Activated CD4-positive, CD25-positive, alpha-beta regulatory T cell treated with anti-CD3 and anti-CD28 coated beads, Interleukin-2, amount 50 U/mL, for 16 hours (primary cell): ENCODE results near the gene C19orf33.

ENCODE experiments used
- DNase-seq: peaks from one replicate; pipeline ENCODE4 v3.0.0-alpha.2; 2020; ENCODE audit warnings: low read depth, low spot score

The C19orf33 gene

GRCh38 chr19:38308926-38309614 is 5.0 kb downstream of the C19orf33 start:
- no peak for DNase-seq

- no peak for DNase-seq
Observed at GRCh38 chr19:38309615-38310278, 5.7 kb downstream of the C19orf33 start.

DNA sequence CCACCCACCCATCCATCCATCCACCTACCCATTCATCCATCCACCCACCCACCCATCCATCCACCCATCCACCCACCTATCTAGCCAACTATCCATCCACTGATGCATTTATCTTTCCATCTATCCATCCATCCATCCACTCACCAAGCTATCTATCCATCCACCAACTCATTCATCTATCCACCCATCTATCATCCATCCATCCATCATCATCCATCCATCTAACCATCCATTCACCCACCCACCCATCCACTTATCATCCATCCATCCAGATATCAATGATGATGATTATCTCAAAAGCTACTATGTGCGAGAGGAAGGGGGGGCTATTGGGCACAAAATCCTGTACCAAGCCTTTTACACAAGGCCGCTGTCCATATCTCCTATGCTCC is 6.2 kb downstream of the C19orf33 start:
- no peak for DNase-seq

GRCh38 chr19:38310986-38311385 is 6.9 kb downstream of the C19orf33 start:
- no peak for DNase-seq

DNA sequence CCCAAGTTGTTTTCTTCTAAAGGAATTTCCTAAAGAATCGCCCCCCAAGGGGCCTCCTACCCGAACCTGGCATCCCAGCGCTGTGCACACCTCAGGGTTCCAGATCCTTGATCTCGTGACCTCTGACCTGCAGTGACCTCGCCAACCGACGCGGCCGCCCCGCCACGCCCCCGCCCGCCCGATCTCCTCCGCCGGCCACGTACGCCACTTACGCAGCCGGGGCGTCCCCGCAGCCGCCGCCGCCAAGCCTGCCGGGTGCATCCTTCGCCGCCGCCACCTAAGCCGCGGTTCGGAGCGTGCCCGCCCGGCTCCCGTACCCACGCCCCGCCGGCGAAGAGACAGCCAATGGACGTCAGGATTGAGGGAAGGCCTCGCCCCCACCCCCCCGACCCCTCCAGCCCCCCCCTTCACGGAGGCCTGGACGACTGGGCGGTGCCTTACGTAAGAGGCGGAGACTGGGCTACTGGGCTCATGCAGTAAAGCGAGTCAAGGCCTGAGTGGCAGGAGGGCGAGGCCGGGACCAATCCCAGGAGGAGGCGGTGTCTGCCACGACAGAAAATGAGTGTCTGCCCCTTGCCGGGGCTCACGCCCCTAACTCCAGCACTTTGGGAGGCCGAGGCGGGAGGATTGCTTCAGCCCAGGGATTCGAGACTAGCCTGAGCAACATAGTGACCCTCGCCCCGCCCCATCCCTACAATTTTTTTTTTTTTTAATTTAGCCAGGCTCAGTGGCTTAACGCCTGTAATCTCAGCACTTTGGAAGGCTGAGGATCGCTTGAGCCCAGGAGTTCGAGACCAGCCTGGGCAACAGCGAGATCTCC is 11.8 kb downstream of the C19orf33 start, which contains the start of gene YIF1B:
YIF1B (minus strand) TSS at position 291 of the 820 bp plus-strand sequence; CDS start at position 261, 30 bp downstream.
- DNase-seq = peak; percentile 92

DNA sequence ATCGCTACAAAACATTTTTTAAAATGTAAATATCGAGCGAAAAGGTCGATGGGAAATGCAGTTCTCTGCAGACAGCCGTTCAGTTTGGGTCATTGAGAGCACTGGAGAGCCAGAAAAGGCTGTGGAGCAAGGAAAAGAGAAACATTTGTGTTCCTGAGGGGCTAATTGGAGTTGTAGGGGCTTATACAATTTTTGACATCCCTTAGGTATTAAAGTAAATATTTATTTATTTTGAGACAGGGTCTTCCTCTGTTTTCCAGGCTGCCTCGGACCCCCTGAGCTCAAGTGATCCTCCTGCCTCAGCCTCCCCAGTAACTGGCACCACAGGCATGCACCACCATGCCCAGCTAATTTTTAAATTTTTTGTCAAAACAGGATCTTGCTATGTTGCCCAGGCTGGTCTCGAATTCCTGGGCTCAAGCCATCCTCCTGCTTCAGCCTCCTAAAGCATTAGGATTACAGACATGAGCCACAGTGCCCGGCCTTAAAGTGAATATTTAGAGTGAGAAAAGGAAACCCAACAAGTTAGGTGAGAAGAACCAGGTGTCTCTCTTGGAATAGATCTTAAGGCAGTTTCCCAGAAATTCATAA is 12.5 kb downstream of the C19orf33 start:
- no peak for DNase-seq

GRCh38 chr19:38317104-38317612 is 13.1 kb downstream of the C19orf33 start:
- no peak for DNase-seq

DNA sequence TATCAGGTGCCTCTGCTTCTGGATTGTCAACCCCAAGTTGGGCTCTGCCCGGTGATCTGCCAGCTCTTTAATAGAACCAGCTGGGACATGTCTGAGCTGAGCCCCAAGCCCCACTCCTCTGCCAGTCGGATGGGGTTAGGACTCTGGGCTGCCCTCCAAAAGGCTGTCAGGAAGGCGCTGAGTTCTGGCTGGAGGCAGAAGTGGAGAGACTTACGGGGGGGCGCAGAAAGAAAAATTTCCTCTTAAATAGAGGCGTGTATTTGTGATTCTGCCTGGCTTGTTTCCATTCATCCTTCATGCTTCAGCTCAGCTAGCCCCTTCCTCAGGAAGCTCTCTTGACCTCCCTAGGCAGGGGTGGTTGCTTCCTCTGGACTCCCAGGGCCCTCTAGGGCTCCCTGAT is 14.6 kb downstream of the C19orf33 start:
- DNase-seq = no peak

GRCh38 chr19:38319421-38320258 is 15.6 kb downstream of the C19orf33 start, which contains the start of gene KCNK6:
KCNK6 (plus strand) TSS chr19:38319845; CDS start chr19:38319951, 106 bp downstream.
- DNase-seq = no peak

DNA sequence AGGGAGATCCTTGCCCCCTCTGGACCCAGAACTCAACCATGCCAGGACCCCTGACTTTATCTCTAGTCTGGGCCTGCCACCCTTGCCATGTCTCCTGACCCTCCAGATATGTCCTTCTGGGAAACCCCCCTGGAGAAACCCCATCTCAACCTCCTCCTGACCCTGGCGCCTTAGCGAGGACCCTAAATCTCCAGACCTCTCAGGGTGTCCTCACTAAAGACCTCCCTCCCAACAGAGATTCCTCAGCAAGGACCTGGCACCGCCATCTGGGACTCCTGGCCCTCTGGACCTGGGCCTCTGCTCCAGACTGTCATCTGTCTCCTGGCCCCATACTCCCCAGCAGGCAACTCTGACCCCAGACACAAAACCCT is 16.9 kb downstream of the C19orf33 start:
- no peak for DNase-seq

DNA sequence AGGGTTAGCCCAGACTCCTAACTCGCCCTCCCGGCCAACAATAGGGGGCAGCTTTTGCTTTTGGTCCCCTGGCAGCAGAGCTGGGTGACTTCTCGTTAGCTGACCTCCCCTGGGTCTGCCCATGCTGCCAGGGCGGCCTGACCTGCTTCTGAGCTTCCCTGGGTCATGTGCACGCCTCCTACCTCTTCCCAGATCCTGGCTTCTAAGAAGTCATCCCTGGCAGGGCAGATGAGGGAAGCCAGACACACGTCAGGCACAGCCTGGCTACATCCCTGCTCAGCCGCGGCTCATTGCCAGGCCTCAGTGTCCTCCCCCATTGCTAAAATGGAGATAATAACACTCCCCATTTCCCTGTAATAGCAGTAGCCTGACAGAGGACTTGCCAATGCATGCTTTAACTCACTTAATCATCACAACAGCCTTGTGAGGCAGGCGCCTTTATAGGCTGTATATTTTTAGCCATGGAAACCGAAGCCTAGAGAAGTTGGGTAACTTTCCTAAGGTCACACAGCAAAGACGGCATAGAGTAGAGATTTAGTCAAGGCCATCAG is 17.7 kb downstream of the C19orf33 start:
- no peak for DNase-seq

GRCh38 chr19:38323291-38323690 is 19.2 kb downstream of the C19orf33 start:
- DNase-seq = no peak

- no peak for DNase-seq
Observed at GRCh38 chr19:38324431-38324830, 20.4 kb downstream of the C19orf33 start.

GRCh38 chr19:38326591-38326990 is 22.5 kb downstream of the C19orf33 start:
- DNase-seq = no peak

DNA sequence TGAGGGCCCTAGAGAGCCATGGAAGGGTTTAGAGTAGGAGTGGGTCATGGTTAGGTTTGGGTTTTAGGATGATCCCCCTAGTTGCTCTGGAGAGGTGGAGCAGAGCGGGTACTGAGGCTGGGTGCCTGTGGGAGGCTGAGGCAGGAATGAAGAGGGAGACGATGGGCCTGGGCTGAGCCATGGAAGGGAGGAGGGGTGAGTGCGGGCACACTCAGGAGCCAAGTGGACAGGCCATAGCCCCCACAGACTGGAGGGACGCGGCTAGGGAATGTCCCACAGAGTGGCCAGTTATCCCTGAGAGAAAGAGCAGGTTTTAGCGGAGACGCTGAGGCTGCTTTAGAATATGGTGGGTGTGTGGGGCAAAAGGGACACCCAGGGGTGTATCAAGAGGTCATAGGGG is 25.6 kb downstream of the C19orf33 start:
- no peak for DNase-seq

- no peak for DNase-seq
Observed at GRCh38 chr19:38331728-38332127, 27.7 kb downstream of the C19orf33 start.

DNA sequence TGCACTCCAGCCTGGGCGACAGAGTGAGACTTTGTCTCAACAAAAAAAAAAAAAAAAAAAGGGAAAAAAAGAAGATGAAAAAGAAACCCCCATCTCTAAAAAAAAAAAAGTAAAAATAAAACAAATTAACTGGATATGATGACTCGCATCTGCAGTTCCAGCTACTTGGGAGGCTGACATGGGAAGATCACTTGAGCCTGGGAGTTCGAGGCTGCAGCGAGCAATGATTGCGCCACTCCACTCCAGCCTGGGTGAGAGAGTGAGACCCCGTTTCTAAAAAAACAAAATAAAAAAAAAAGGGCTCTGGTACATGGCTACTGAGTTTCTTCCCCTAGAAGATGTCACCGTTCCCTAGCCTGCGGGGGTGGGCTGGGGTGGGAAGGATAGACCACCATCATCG is 29.2 kb downstream of the C19orf33 start:
- no peak for DNase-seq

GRCh38 chr19:38335949-38336637 is 32.0 kb downstream of the C19orf33 start:
- peak; percentile 90 for DNase-seq

- peak; percentile 84 for DNase-seq
Observed at GRCh38 chr19:38336638-38337359, 32.7 kb downstream of the C19orf33 start.
